GM21786 (cell line): ENCODE measurements around the gene DNM1.
"Not testable (repeated sequence)": the region's sequence is repeated elsewhere in the genome, so short reads cannot be mapped to it uniquely, and the experiment has no call there.

Experiments
- ATAC-seq: cut with Tn5 transposase; IDR thresholded peaks from one replicate; pipeline ENCODE4 v1.9.1; 2021; ENCODE audit not compliant: unreplicated experiment

DNM1 gene

DNA sequence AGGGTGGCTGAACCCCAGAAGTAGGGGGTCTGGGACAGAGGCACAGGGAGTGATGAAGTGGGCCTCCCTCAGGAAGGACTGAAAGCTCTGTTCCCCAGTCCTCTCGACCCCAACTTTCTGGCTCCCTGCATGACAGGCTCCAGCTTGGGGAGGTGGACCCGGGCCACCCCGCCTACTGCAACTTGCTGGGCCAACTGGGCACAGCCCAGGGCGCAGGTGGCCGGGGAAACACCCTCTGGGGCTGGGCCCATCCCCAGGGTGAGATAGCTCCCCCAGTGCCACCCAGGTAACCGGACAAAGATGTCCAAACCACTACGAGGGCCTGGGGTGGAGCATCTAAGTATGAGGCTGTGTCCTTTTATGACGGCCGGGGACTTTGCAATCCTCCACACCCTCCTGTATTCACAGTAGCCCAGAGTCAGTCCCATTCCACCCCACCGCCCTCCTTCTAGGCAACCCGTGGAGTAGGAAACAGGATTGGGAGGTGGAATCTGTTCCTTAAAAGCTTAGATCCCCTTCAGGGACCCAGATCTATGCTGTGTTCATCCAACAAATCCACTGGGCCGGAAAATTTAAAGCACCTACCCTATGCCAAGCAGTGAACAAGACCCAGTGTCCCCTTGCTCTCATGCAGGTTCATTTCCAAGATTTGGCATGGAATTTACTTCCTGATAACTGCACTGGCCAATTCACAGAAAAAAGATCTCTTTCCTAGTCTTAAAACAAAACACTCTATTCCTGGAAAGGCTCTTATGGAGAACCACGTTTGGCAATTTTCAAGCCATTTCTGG lies 19.9 kb downstream of the DNM1 start:
- ATAC-seq = no peak

DNA sequence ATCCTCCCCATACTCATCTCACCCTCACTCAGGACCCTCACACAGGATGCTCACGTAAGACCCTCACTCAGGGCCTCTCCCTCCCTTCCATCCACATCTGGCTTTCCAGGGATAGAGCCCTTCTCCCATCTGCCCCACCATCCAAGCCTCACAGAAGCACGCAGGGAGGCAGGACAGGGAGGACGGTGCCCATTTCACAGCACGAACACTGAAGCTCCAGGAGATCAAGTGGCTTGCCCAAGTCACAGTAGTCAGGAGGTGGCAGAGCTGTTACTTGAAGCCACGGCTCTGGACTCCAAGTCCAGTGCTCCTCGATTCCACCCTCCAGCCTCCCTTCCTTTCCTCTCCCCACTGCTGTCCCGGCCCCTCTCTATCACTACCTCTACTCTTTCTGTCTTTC lies 21.7 kb downstream of the DNM1 start:
- no peak for ATAC-seq

DNA sequence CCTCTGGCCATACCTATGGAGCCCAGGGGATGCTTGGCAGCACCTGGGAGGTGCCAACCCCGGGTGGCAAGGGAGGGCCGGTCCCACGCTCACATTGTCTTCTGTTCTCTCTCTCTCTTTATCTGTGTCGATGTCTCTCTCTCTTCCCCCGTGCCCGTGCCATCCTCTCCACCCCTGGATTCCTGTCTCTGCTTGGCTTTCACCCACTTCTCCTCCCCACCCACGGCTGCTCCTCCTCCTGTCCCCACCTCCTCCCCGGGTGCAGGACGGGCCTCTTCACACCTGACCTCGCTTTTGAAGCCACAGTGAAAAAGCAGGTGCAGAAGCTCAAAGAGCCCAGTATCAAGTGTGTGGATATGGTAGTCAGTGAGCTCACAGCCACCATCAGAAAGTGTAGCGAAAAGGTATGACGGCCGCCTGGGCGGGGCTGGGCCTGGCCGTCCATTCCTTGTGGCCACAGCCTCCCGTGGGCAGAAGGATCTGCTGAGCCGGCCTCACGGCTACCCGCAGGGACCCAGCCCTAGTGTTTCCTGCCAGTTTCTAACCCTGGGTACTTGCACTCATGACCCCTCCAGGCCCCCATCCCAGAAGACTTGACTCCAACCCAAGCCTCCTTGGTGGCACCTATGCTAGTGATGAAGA lies 22.7 kb downstream of the DNM1 start:
- no peak for ATAC-seq

DNA sequence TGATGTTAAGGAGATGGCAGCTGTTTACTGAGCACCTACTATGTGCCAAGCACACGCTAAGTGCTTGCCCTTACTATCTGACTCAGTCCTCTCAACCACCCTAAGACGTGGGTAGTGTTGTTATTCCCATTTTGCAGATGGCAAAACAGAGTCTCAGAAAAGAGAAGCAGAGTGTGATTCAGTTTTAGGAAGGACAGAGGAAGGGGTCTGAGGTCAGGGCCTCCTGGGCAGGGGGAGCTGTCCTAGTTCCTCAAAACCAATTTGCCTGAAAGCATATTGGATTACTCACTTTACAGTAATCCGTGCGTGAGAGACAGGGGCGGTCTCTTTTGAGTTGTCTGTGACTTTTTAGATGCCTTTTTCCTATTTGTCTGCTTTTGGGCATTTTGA lies 23.2 kb downstream of the DNM1 start:
- no peak for ATAC-seq

DNA sequence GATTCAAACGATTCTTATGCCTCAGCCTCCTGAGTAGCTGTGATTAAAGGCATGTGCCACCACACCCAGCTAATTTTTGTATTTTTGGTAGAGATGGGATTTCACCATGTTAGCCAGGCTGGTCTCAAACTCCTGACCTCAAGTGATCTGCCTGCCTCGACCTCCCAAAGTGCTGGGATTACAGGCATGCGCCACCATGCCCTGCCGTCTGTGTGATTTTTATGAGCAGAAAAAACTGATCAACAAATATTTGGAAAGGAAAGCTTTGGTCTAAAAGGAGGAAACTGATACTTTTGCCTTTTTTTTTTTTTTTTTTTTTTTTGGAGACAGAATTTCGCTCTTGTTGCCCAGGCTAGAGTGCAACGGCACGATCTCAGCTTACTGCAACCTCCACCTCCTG lies 27.7 kb downstream of the DNM1 start:
- ATAC-seq = not testable (repeated sequence)

DNA sequence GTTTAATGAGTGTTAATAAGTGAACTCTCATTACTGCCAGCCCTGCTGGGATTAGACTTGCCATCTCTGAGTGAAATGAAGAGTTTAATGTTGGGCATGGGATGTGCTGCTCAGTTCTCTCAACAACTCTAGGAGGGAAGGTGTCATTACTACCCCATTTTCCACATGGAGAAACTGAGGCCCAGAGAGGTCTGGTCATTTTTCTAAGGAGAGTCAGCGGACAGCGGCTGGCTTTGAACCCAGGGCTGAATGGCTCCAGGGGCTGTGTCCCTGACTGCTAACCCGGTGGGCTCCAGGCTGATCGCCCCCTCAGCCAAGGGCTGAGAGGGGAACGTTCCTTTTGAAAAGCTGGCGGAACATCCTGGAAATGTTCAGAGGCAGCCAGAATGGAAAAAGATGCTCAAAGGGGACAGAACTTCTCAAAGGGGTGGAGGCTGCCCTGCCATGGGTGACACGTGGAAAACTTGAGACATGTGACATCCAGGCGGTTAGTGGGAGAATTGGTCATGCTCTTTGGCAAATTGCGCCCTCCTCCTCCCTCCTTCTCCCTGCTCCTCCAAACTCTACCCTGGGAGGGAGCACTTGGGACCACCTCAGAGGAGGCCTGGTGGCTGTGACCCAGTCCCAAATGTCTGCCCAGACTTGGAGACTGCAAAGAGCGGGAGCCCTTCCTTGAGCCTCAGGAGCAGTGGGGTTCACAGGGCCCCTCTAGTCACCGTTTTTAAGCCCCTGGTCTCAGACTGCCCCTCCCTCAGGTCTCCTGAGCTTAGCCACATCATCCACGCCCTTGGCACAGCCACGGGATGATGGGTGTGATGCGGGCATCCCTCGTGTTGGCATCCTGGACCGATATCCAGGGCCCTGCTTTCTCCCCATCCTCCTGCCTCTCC lies 28.7 kb downstream of the DNM1 start:
- ATAC-seq = no peak

DNA sequence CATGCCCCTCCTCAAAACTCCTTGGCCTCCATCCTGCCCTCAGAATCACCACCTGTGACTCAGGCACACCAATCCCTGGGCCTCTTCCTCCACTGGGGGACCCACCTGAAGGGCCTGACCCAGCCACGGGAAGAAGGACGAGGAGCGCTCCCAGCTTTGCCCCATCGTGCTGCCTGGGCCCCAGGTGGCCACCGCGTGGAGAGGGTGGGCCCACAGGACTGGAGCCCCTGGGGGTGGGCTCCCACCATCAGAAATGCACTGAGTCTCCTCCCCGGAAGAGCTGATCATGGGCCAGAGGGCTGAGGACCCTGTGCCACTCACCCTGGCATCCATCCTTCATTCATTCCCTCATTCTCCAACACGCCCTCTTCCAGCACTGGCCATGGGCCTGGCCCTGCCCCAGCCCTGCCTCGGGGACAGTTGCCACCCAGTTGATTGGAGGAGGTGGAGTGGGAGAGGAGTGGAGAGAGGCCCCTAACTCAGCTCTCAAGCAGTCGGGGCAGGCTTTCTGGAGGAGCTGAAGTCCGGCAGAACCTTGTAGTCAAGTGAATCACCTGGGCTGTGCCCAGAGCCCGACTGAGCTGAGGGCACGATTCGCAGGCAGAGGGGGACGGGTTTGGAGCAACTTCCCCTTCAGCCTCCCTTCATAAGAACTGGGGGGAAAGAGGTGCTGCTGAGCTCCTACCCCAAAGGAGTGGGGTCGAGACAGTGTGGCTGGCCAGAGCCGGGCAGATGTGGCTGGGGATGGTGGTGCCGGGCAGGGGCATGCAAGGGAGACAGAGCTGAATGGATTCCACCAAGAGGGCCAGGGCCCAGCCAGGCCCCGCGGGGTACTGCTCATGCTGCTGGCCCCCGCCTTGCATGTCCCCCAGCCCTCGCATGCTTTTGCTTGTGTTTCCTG lies 29.6 kb downstream of the DNM1 start:
- no peak for ATAC-seq

DNA sequence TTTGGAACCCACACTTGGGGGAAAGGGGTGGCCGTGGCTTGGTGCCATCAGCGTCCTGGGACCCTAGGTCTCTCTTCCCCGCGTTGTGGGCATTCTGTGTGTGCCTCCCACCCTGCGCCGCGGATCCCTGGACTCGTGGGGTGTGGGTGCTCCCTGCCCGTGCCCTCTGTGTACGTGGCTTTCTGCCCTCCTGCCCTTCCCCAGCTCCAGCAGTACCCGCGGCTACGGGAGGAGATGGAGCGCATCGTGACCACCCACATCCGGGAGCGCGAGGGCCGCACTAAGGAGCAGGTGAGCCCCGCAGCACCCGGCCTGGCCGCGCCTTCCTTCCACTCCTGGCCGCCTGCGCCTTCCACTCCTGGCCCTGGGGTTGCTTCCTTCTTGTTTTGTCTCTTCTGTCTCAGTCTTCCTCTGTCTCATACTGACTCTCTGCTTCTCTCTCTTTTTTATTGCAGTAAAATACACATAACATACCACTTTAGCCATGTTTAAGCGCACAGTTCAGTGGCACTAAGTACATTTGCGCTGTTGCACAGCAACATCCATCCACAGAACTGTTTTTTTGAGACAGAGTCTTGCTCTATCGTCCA lies 30.7 kb downstream of the DNM1 start:
- no peak for ATAC-seq

DNA sequence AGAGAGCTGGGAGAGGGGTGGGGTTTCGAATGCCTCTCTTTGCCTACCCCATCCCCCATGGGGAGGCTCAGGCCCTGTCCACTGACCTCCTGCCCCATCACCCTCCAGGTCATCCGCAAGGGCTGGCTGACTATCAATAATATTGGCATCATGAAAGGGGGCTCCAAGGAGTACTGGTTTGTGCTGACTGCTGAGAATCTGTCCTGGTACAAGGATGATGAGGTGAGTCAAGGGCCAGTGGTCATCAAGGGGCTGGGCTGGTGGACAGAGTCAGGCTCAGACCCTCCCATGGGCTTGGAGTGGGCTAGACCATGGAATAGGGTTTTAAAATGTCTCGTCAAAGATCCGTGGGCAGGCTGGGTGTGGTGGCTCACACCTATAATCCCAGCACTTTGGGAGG lies 38.9 kb downstream of the DNM1 start:
- ATAC-seq = no peak

DNA sequence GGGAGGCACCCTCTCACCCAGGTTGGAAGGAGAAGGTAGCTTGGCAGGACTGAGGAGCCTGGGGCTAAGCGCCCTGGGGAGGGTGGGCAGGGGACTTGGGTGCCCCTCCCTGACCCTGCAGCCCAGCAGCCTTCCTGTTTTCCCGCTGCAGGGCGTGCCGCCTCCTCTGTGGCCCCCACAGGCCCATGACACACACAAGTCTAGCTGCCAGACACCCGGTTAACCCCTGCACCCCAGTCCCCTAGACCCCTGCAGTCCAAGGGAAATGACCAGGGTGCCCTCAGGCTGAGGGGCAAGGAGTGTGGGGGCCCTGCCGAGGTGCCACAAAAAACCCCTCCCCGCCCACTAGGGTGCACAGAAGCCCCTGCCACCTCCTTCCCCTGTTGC lies 39.6 kb downstream of the DNM1 start:
- no peak for ATAC-seq

DNA sequence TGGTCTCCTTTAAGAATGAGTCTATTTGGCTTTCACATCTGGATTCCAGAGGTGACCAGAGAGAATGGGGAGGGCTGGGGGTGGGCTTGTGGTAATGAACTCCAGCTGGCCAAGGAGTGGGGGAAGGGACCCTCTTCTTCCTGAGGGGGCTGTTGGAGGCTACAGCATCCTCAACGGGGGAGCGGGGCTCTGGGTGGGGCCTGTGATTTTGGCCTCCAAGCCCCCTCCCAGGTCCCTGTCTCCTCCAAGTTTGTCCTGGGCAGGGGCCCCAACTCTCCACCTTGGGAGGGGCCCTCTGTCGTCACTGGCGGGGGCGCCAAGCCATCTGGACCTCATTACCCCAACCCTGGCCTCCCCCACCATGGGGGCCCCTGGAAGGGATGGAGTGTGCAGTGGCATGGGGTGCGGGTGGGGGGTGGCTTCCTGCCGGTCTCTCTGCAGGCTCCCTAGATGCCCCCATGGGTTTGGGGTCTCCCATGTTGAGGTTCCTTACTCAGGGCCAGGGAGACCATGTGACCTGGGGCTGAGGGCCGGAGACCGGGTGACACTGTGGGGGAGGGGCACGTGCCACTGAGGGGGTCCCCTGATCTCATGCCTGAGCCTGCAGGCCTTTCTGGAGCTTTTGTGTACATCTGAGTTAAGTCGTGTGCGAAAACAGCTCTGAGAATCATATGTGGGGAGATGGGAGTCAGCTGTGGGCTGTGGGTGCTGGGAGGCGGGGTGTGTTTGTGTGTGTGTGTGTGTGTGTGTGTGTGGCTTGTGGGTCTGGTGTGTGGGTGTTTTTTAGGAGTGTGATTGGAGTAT lies 40.2 kb downstream of the DNM1 start:
- ATAC-seq = no peak

DNA sequence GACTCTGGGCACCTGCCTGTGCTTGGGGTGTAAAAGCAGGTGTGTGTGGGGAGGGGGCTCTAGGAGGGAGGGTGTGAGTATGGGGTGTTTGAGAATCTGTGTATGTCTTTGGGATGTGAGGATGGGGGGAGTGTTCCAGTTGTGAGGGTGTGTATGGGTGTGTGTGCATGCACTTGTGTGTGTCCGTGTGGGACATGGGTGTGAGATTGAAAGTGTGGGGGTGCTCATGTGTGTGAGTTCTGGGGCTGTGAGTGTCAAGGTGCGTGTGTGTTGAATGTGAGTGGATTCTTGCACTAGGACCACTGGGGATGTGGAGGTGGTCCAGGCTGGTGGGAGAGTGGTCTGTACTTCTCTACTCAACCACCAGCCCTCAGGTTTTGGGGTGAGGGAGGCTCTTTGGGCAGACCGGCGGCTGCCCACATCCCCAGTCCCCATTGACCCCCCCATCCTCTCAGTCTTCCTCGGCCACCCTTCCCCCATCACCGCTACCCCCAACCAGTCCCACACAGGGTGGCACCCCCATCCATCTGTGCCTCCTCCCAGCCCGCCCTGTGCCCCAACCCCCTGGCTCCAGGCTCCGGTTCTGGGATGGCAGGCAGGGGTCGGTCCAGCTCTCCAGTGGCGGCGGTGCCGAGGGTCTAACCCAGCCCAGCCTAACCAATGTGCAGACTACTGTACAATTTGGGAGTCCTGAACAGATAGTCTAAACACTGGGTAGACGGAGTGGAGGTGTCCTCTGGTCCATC lies 41.1 kb downstream of the DNM1 start:
- no peak for ATAC-seq

DNA sequence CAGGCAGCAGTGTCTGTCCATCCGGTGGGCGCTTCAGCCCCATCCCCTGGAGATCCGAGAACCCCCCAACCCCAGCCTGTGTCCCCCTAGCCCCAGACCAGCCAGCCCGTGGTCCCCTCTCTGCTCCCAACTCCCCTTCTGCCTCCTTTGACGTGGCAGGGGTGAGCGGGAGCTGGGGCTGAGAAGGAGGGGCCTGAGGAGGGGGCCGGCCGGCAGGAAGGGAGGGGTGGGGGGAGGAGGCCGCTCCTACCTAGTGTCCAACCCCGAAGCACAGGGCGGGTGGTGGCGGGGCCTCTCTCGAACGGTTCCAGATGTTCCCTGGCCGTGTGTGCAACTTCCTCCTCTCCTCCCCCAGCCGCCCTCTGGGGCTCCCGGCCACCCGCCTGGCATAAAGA lies 41.7 kb downstream of the DNM1 start:
- no peak for ATAC-seq

DNA sequence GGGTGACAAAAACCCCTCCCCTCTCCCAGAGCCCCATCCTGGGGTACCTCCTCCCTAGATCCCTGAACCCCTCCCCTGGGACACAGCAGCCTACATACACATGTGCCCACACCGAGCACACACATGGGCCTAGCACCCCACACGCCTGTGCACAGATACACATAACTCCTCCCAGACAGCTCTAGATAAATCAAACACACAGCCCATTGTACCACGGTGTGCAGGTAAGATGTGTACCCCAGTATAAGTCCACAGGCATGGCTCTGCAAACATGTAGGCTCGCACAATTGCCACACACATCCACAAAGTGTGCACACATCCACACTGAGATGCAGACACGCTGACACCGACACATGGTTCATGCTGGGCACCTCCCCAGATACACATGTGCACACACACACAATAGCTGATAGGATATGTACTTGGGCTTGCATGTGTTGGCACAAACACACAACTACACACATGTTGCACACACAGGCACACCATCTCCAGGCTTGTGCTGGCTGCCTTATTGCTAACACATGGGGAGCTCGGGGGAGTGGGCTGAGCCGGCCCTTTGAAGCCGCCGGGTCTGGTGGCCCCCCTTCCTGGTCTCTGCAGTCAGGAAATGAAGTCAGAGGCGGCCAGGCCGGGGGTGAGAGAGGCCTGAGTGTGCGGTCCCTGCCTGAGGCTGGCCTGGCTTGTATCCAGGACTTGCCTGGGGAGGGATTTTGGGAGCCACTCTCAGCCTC lies 42.4 kb downstream of the DNM1 start:
- no peak for ATAC-seq

DNA sequence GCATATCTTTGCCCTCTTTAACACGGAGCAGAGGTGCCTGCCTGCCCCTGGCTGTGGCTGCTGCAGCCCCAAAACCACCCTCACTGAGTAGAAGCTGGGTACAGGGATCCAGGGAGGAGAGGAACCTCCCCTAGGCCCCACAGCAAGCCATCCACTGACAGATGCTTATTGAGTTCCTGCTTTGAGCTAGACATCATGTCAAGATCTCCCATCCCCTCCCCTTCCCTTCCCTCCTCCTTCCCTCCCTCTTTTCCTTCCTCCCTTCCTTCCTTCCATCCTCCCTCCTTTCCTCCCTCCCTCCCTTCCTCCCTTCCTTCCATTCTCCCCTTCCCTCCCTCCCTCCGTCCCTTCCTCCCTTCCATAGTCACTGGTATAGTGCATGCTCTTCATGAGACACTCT lies 43.3 kb downstream of the DNM1 start:
- no peak for ATAC-seq

DNA sequence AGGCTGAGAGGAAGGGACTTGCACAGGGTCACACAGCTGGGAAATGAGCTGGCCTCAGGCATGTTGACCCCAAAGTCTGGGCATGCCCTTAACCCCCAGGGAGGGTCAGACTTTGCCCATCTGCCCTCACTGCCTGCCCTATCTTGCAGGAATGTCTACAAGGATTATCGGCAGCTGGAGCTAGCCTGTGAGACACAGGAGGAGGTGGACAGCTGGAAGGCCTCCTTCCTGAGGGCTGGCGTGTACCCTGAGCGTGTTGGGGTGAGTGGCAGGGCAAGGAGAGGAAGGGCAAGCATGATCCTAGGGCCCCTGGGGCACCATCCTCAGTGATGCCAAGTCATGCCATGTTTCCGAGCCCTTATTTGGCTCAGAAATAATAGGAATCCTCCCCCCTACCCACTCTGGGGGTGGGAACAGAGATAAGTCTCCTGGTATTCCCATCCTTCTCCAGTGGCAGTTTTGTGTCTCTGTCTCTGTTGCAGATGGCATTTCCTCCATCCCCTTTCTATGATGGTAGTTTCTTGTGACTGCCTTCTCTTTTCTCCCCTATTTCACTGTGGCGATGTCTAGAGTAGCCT lies 44.1 kb downstream of the DNM1 start:
- no peak for ATAC-seq

DNA sequence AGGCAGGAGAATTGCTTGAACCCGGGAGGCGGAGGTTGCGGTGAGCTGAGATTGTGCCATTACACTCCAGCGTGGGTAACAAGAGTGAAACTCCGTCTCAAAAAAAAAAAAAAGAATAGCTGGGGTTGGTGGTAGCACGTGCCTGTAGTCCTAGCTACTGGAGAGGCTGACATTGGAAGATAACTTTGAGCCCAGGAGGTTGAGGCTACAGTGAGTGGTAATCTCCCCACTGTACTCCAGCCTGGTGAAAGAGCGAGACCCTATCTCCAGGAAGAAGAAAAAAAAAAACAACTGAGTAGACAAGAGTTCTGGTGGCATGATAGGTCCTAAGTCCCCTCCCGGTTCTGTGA lies 46.4 kb downstream of the DNM1 start:
- ATAC-seq = no peak
